H9 (cell line): ENCODE data around the gene CYTH3. TPM values are rescaled to one million over a fixed set of nuclear protein-coding genes. Genes with fewer than 3 reads are reported as not detected.

ENCODE experiments used
- DNase-seq: peaks from one replicate; pipeline ENCODE4 v3.0.0-alpha.2; 2017
- H2AFZ ChIP-seq: one replicate; pipeline ENCODE4 v1.6.1; 2013; ENCODE audit warnings: mild to moderate bottlenecking, low read length, control low read depth, moderate library complexity
- H2AK5ac ChIP-seq: 2 replicates; pipeline ENCODE4 v1.6.1; 2013; ENCODE audit warnings: low read length, control low read depth, mixed read lengths; ENCODE audit not compliant: insufficient read length
- H2BK120ac ChIP-seq: one replicate; pipeline ENCODE4 v1.6.1; 2013; ENCODE audit warnings: low read depth, mild to moderate bottlenecking, low read length, control low read depth, inconsistent platforms; ENCODE audit not compliant: poor library complexity, severe bottlenecking
- H2BK12ac ChIP-seq: 2 replicates; pipeline ENCODE4 v1.6.1; 2013; ENCODE audit warnings: low read length, control low read depth, mixed read lengths, low read depth; ENCODE audit not compliant: insufficient read length
- H2BK15ac ChIP-seq: 2 replicates; pipeline ENCODE4 v1.6.1; 2013; ENCODE audit warnings: low read depth, low read length, control low read depth
- H2BK20ac ChIP-seq: one replicate; pipeline ENCODE4 v1.6.1; 2013; ENCODE audit warnings: low read depth, mild to moderate bottlenecking, low read length, control low read depth, inconsistent platforms; ENCODE audit not compliant: poor library complexity, severe bottlenecking
- H2BK5ac ChIP-seq: 2 replicates; pipeline ENCODE4 v1.6.1; 2013; ENCODE audit warnings: low read length, control low read depth, mixed read lengths; ENCODE audit not compliant: insufficient read length
- H3K14ac ChIP-seq: 2 replicates; pipeline ENCODE4 v1.6.1; 2013; ENCODE audit warnings: low read length, control low read depth; ENCODE audit not compliant: insufficient read depth
- H3K18ac ChIP-seq: 2 replicates; pipeline ENCODE4 v1.6.1; 2013; ENCODE audit warnings: low read depth, mild to moderate bottlenecking, mixed read lengths, low read length, control low read depth; ENCODE audit not compliant: insufficient read length
- H3K23ac ChIP-seq: 2 replicates; pipeline ENCODE4 v1.6.1; 2013; ENCODE audit warnings: low read length, control low read depth, mixed read lengths, low read depth; ENCODE audit not compliant: insufficient read length
- H3K23me2 ChIP-seq: 2 replicates; pipeline ENCODE4 v1.6.1; 2013; ENCODE audit warnings: low read depth, mild to moderate bottlenecking, mixed read lengths, low read length, control low read depth; ENCODE audit not compliant: insufficient read length, poor library complexity, severe bottlenecking
- H3K27ac ChIP-seq: 2 replicates; pipeline ENCODE4 v1.5.1; 2013; ENCODE audit warnings: low read length, control low read depth, mixed read lengths, low read depth; ENCODE audit not compliant: insufficient read length
- H3K27me3 ChIP-seq: 2 replicates; pipeline ENCODE4 v1.6.1; 2013; ENCODE audit warnings: low read length, control low read depth, inconsistent platforms; ENCODE audit not compliant: insufficient read depth
- H3K4ac ChIP-seq: 2 replicates; pipeline ENCODE4 v1.6.1; 2013; ENCODE audit warnings: low read depth, mild to moderate bottlenecking, control low read depth, inconsistent platforms, low read length, moderate library complexity
- H3K4me1 ChIP-seq: 2 replicates; pipeline ENCODE4 v1.6.1; 2013; ENCODE audit warnings: low read length, control low read depth, inconsistent platforms; ENCODE audit not compliant: insufficient read depth
- H3K4me2 ChIP-seq: 2 replicates; pipeline ENCODE4 v1.6.1; 2013; ENCODE audit warnings: low read length, control low read depth, mixed read lengths; ENCODE audit not compliant: insufficient read length, insufficient read depth
- H3K56ac ChIP-seq: 2 replicates; pipeline ENCODE4 v1.6.1; 2013; ENCODE audit warnings: low read depth, mild to moderate bottlenecking, mixed read lengths, low read length, control low read depth; ENCODE audit not compliant: insufficient read length
- H3K79me1 ChIP-seq: 2 replicates; pipeline ENCODE4 v1.6.1; 2013; ENCODE audit warnings: low read depth, mild to moderate bottlenecking, moderate library complexity, low read length, control low read depth, inconsistent platforms; ENCODE audit not compliant: insufficient read depth, poor library complexity, severe bottlenecking
- H3K79me2 ChIP-seq: 2 replicates; pipeline ENCODE4 v1.6.1; 2013; ENCODE audit warnings: low read length, control low read depth, inconsistent platforms; ENCODE audit not compliant: insufficient read depth
- H3K9ac ChIP-seq: 2 replicates; pipeline ENCODE4 v1.6.1; 2013; ENCODE audit warnings: low read length, control low read depth, mixed read lengths; ENCODE audit not compliant: insufficient read length; ENCODE audit errors: extremely low read depth
- H3K9me3 ChIP-seq: one replicate; pipeline ENCODE4 v1.6.1; 2013; ENCODE audit warnings: low read depth, low read length, inconsistent platforms; ENCODE audit not compliant: control insufficient read depth
- H3T11ph ChIP-seq: one replicate; pipeline ENCODE4 v1.6.1; 2013; ENCODE audit warnings: mild to moderate bottlenecking, low read length, control low read depth, inconsistent platforms
- H4K20me1 ChIP-seq: one replicate; pipeline ENCODE4 v1.6.1; 2013; ENCODE audit not compliant: control insufficient read depth, insufficient read length, insufficient read depth
- H4K5ac ChIP-seq: 2 replicates; pipeline ENCODE4 v1.6.1; 2013; ENCODE audit warnings: low read depth, mild to moderate bottlenecking, mixed read lengths, low read length, control low read depth; ENCODE audit not compliant: insufficient read length
- H4K8ac ChIP-seq: replicated peaks from 2 replicates; pipeline ENCODE4 v1.6.1; 2013; ENCODE audit warnings: low read length, control low read depth, mixed read lengths, low read depth; ENCODE audit not compliant: insufficient read length
- H4K91ac ChIP-seq: 2 replicates; pipeline ENCODE4 v1.6.1; 2013; ENCODE audit warnings: low read depth, mild to moderate bottlenecking, moderate library complexity, mixed read lengths, low read length, control low read depth; ENCODE audit not compliant: insufficient read length
- H3K27ac Mint-ChIP-seq, 3 experiments: 2 replicates in 2 of 3; 3 replicates in 1 of 3; pipeline ENCODE4 v1.8.0; 2020 to 2021; ENCODE audit warnings: mixed read lengths in 3 of 3, mild to moderate bottlenecking in 1 of 3, moderate library complexity in 1 of 3
- H3K27me3 Mint-ChIP-seq: 2 replicates; pipeline ENCODE4 v1.8.0; 2021; ENCODE audit warnings: low read depth, mild to moderate bottlenecking, moderate library complexity, mixed read lengths
- H3K36me3 Mint-ChIP-seq, 3 experiments: 2 replicates in 2 of 3; 3 replicates in 1 of 3; pipeline ENCODE4 v1.8.0; 2020 to 2021; ENCODE audit warnings: low read depth in 3 of 3, mixed read lengths in 3 of 3; ENCODE audit not compliant: insufficient read depth in 1 of 3
- H3K4me1 Mint-ChIP-seq, 2 experiments: 2 replicates each; pipeline ENCODE4 v1.8.0; 2020; ENCODE audit warnings: mixed read lengths in 2 of 2
- H3K4me3 Mint-ChIP-seq, 2 experiments: 2 replicates in 1 of 2; 3 replicates in 1 of 2; pipeline ENCODE4 v1.8.0; 2020 to 2021; ENCODE audit warnings: mild to moderate bottlenecking in 2 of 2, mixed read lengths in 2 of 2, moderate library complexity in 1 of 2
- H3K9me3 Mint-ChIP-seq, 2 experiments: 2 replicates in 1 of 2; 3 replicates in 1 of 2; pipeline ENCODE4 v1.8.0; 2020; ENCODE audit warnings: mild to moderate bottlenecking in 2 of 2, mixed read lengths in 2 of 2, moderate library complexity in 1 of 2
- CTCF ChIP-seq: fragments of 200-600 bp; sonication (generic); conservative IDR thresholded peaks from 3 replicates; pipeline ENCODE4 v1.8.0; 2021; ENCODE audit warnings: antibody characterized with exemption, mild to moderate bottlenecking
- WGBS: extraction: QIAGEN DNeasy Blood & Tissue Kit; methylation state at CpG from one replicate; pipeline ENCODE4 v1.1.7; 2013; ENCODE audit warnings: missing lambda C conversion rate, low lambda C conversion rate, mixed read lengths; ENCODE audit not compliant: insufficient read length; ENCODE audit errors: extremely low coverage; 5-methylcytosine and 5-hydroxymethylcytosine counted together
- total RNA-seq: library from RNA; stranded (reverse); gene quantifications from 2 replicates; pipeline ENCODE4 v1.2.1, GENCODE V29; 2021

Gene CYTH3
- total RNA-seq, 1 experiment from 2014 or later = 12.3 TPM

- Histone ChIP-seq H4K91ac (no peak overlapping the region), H4K5ac (no peak overlapping the region), H3K56ac (no peak overlapping the region), H3K23me2 (no peaks in the 10 kb centered on the region), H4K8ac (no peak overlapping the region), H4K20me1 (no peaks in the 10 kb centered on the region), H3K79me2 (no peaks in the 10 kb centered on the region), H2BK12ac (no peak overlapping the region), H3K23ac (no peak overlapping the region), H2BK20ac (no peak overlapping the region), H2BK15ac (no peak overlapping the region), H3K4ac (no peak overlapping the region), H3K9me3 (no peaks in the 10 kb centered on the region), H3T11ph (no peak overlapping the region), H3K79me1 (no peaks in the 10 kb centered on the region), H2BK120ac (no peak overlapping the region), H2AFZ (no peak overlapping the region), H2AK5ac (no peak overlapping the region), H3K4me2 (no peak overlapping the region), H3K14ac (no peak overlapping the region), H3K9ac (no peak overlapping the region), H3K27me3 (no peaks in the 10 kb centered on the region), H2BK5ac (no peak overlapping the region), H3K4me1 (no peaks in the 10 kb centered on the region), H3K27ac (no peak overlapping the region), H3K18ac (no peak overlapping the region)
- Mint-ChIP-seq H3K27me3 (no peaks in the 10 kb centered on the region), H3K27ac (peak overlapping the region in 2 of 3 experiments; percentile 73 to 89; a peak in 3 of 7 replicates), H3K4me1 (no peaks in the 10 kb centered on the region), H3K9me3 (no peaks in the 10 kb centered on the region; a peak in 1 of 5 replicates), H3K36me3 (peaks cover 39 to 87% (median 86%) of the 10 kb centered on the region in 3 experiments; a peak in 6 of 7 replicates), H3K4me3 (no peak overlapping the region)
- TF ChIP-seq CTCF = no peak
- no peak for DNase-seq
- no CpG with 5 or more reads among the region's 20 CpGs for WGBS
Measured at GRCh38 chr7:6148724-6149360, 123.6 kb downstream of the CYTH3 start.
